Neural cell (in vitro differentiated cells): ENCODE results near the gene PCDHA11. TPM values are rescaled to one million over a fixed set of nuclear protein-coding genes. Genes with fewer than 3 reads are reported as not detected.
A peak's percentile ranks its signal among the peaks of the same experiment; 100 is the strongest.

Experiments
- H2AFZ ChIP-seq: fragments of 200-600, 300-800 bp; sonication (generic), shearing (Covaris generic); 2 replicates; pipeline ENCODE4 v1.6.0; 2014; ENCODE audit warnings: low read depth, mild to moderate bottlenecking, antibody characterized with exemption, low read length, moderate library complexity
- H3F3A ChIP-seq: fragments of 200-600 bp; shearing (Covaris generic); 2 replicates; pipeline ENCODE4 v1.6.1; 2016; ENCODE audit warnings: mild to moderate bottlenecking, moderate library complexity, mixed read lengths, antibody characterized with exemption, low read length; ENCODE audit not compliant: insufficient read depth, poor library complexity, severe bottlenecking
- H3K27ac ChIP-seq: fragments of 200-600, 300-800 bp; sonication (generic), shearing (Covaris generic); 2 replicates; pipeline ENCODE4 v1.5.1; 2014; ENCODE audit warnings: mild to moderate bottlenecking, low read length, moderate library complexity
- H3K27me3 ChIP-seq: fragments of 300-800, 200-600 bp; sonication (generic), shearing (Covaris generic); 2 replicates; pipeline ENCODE4 v1.6.0; 2014; ENCODE audit warnings: mild to moderate bottlenecking, low read depth, low read length, moderate library complexity; ENCODE audit not compliant: insufficient read depth
- H3K36me3 ChIP-seq: fragments of 300-800, 200-600 bp; sonication (generic), shearing (Covaris generic); 2 replicates; pipeline ENCODE4 v1.5.1; 2014; ENCODE audit warnings: mild to moderate bottlenecking, antibody characterized with exemption, low read length, moderate library complexity; ENCODE audit not compliant: insufficient read depth
- H3K4me2 ChIP-seq: fragments of 300-800, 200-600 bp; sonication (generic), shearing (Covaris generic); 2 replicates; pipeline ENCODE4 v1.6.0; 2014; ENCODE audit warnings: mild to moderate bottlenecking, low read length
- H3K4me3 ChIP-seq: fragments of 300-800, 200-600 bp; sonication (generic), shearing (Covaris generic); 2 replicates; pipeline ENCODE4 v1.5.1; 2014; ENCODE audit warnings: mild to moderate bottlenecking, low read length, moderate library complexity
- H3K79me2 ChIP-seq: fragments of 200-600 bp; shearing (Covaris generic); replicated peaks from 2 replicates; pipeline ENCODE4 v1.6.0; 2014; ENCODE audit warnings: mild to moderate bottlenecking, low read length, moderate library complexity; ENCODE audit not compliant: insufficient read depth
- H3K9ac ChIP-seq: fragments of 300-800, 200-600 bp; sonication (generic), shearing (Covaris generic); 2 replicates; pipeline ENCODE4 v1.6.1; 2016; ENCODE audit warnings: mild to moderate bottlenecking, low read length, mixed read lengths
- H3K9me2 ChIP-seq: fragments of 200-600 bp; shearing (Covaris generic); 2 replicates; pipeline ENCODE4 v1.6.1; 2016; ENCODE audit warnings: mild to moderate bottlenecking, low read length, mixed read lengths; ENCODE audit not compliant: insufficient read depth
- H3K9me3 ChIP-seq: fragments of 200-600, 300-800 bp; sonication (generic), shearing (Covaris generic); 2 replicates; pipeline ENCODE4 v1.6.1; 2016; ENCODE audit warnings: mild to moderate bottlenecking, mixed run types, low read length, moderate library complexity, mixed read lengths
- H4K20me1 ChIP-seq: fragments of 200-600 bp; shearing (Covaris generic); 2 replicates; pipeline ENCODE4 v1.6.1; 2016; ENCODE audit warnings: mild to moderate bottlenecking, mixed run types; ENCODE audit not compliant: insufficient read depth
- CTCF ChIP-seq: fragments of 450-650 bp; IDR thresholded peaks from 2 replicates; pipeline ENCODE4 v1.5.1; 2014; ENCODE audit warnings: antibody characterized with exemption, mild to moderate bottlenecking, moderate library complexity; ENCODE audit not compliant: poor library complexity, severe bottlenecking
- EP300 ChIP-seq: fragments of 450-650 bp; conservative IDR thresholded peaks from 2 replicates; pipeline ENCODE4 v1.6.1; 2014; ENCODE audit warnings: antibody characterized with exemption, mild to moderate bottlenecking, moderate library complexity; ENCODE audit not compliant: poor library complexity, severe bottlenecking
- EZH2 ChIP-seq: fragments of 200-600, 300-800 bp; shearing (Covaris generic), sonication (generic); IDR thresholded peaks from 2 replicates; pipeline ENCODE4 v1.6.1; 2014; ENCODE audit warnings: antibody characterized with exemption, low read length, borderline replicate concordance, mild to moderate bottlenecking; ENCODE audit not compliant: insufficient read depth, poor library complexity, severe bottlenecking
- MXI1 ChIP-seq: fragments of 450-650 bp; conservative IDR thresholded peaks from 2 replicates; pipeline ENCODE4 v1.6.1; 2014; ENCODE audit warnings: antibody characterized with exemption, mild to moderate bottlenecking; ENCODE audit not compliant: poor library complexity, severe bottlenecking
- POLR2AphosphoS5 ChIP-seq: IDR thresholded peaks from 2 replicates; pipeline ENCODE4 v1.6.1; 2012
- RAD21 ChIP-seq: fragments of 450-650 bp; conservative IDR thresholded peaks from 2 replicates; pipeline ENCODE4 v1.6.1; 2014; ENCODE audit warnings: antibody characterized with exemption, mild to moderate bottlenecking, moderate library complexity
- REST ChIP-seq: IDR thresholded peaks from 2 replicates; pipeline ENCODE4 v1.6.1; 2012; ENCODE audit warnings: borderline replicate concordance
- SMC3 ChIP-seq: fragments of 450-650 bp; conservative IDR thresholded peaks from 2 replicates; pipeline ENCODE4 v1.6.1; 2014; ENCODE audit warnings: antibody characterized with exemption, mild to moderate bottlenecking, moderate library complexity; ENCODE audit not compliant: poor library complexity
- TAF1 ChIP-seq: IDR thresholded peaks from 2 replicates; pipeline ENCODE4 v1.6.1; 2012; ENCODE audit warnings: low read depth
- polyA minus RNA-seq: library from RNA; depleted of rRNA, polyadenylated mRNA; stranded (reverse); fragments of >200 nt; gene quantifications from 2 replicates; pipeline ENCODE4 v1.2.3, GENCODE V29; 2014
- polyA plus RNA-seq: library from polyadenylated mRNA; depleted of rRNA; stranded (reverse); fragments of >200 nt; gene quantifications from 2 replicates; pipeline ENCODE4 v1.2.3, GENCODE V29; 2014

The PCDHA11 gene
- polyA plus RNA-seq = 5.3 and 7.3 TPM in 2 replicates
- polyA minus RNA-seq = 52.8 and 69.2 TPM in 2 replicates

- Histone ChIP-seq H3K27me3 (no peaks in the 10 kb centered on the region), H3F3A (no peaks in the 10 kb centered on the region), H2AFZ (no peak within 1 kb of the TSS), H3K9me2 (no peaks in the 10 kb centered on the region), H3K27ac (peak within 1 kb of the TSS; percentile 37), H3K9ac (peak within 1 kb of the TSS; percentile 47), H3K4me3 (peak within 1 kb of the TSS; percentile 67), H4K20me1 (no peaks in the 10 kb centered on the region), H3K9me3 (peaks cover 42% of the 10 kb centered on the region), H3K36me3 (peaks cover 60% of the 10 kb centered on the region), H3K79me2 (peaks cover 66% of the 10 kb centered on the region), H3K4me2 (no peak within 1 kb of the TSS)
- TF ChIP-seq SMC3 (peak; percentile 49), EZH2 (no peak), CTCF (peak; percentile 43), EP300 (no peak), RAD21 (peak; percentile 64), TAF1 (no peak), MXI1 (no peak), POLR2AphosphoS5 (no peak), REST (no peak)
These were observed at the start of gene PCDHA11 for GRCh38 chr5:140868721-140869554. TSS of gene PCDHA11 (plus strand) at chr5:140868957. CDS start at chr5:140869104, 147 bp downstream.

- no peaks in the 10 kb centered on the region for H3F3A ChIP-seq
- no peaks in the 10 kb centered on the region for H3K27me3 ChIP-seq
- H3K36me3 ChIP-seq = peaks cover 25% of the 10 kb centered on the region
- no peaks in the 10 kb centered on the region for H4K20me1 ChIP-seq
- no peak within 1 kb of the TSS for H3K4me3 ChIP-seq
- no peak within 1 kb of the TSS for H3K27ac ChIP-seq
- no peaks in the 10 kb centered on the region for H3K9me2 ChIP-seq
- H2AFZ ChIP-seq = no peak within 1 kb of the TSS
- peaks cover 24% of the 10 kb centered on the region for H3K9me3 ChIP-seq
- H3K9ac ChIP-seq = no peak within 1 kb of the TSS
- peaks cover 57% of the 10 kb centered on the region for H3K79me2 ChIP-seq
- no peak for TF ChIP-seq EP300
- no peak for TF ChIP-seq SMC3
- no peak for TF ChIP-seq TAF1
- no peak for TF ChIP-seq POLR2AphosphoS5
- no peak within 1 kb of the TSS for H3K4me2 ChIP-seq
These were observed 47.1 kb upstream of the PCDHA11 start, which contains the start of gene PCDHA5 for GRCh38 chr5:140821375-140822280. TSS of gene PCDHA5 (plus strand) at chr5:140821613.
